ENCODE results near the gene TRIM59.

Gene TRIM59

GRCh38 chr3:160446522-160447056 lies 3.0 kb downstream of the TRIM59 start:
- no peak overlapping the region for H3K27ac ChIP-seq
- TF ChIP-seq CTCF (conservative IDR thresholded peaks at IDR 0.05): no peak

- no peak for TF ChIP-seq CTCF (conservative IDR thresholded peaks at IDR 0.05)
- H3K27ac ChIP-seq: no peak overlapping the region
Measured at GRCh38 chr3:160445854-160446253, 3.7 kb downstream of the TRIM59 start.

- TF ChIP-seq CTCF (conservative IDR thresholded peaks at IDR 0.05): no peak
- H3K27ac ChIP-seq: no peak overlapping the region
Measured at GRCh38 chr3:160444411-160444810, 5.2 kb downstream of the TRIM59 start.

- TF ChIP-seq CTCF (conservative IDR thresholded peaks at IDR 0.05): no peak
- no peak overlapping the region for H3K27ac ChIP-seq
Measured at GRCh38 chr3:160440687-160441086, 8.9 kb downstream of the TRIM59 start.

- no peak overlapping the region for H3K27ac ChIP-seq
- TF ChIP-seq CTCF (conservative IDR thresholded peaks at IDR 0.05): no peak
Measured at GRCh38 chr3:160437083-160437455, 12.5 kb downstream of the TRIM59 start.

- no peak overlapping the region for H3K27ac ChIP-seq
- no peak for TF ChIP-seq CTCF (conservative IDR thresholded peaks at IDR 0.05)
Measured at GRCh38 chr3:160435747-160436146, 13.8 kb downstream of the TRIM59 start.

GRCh38 chr3:160435095-160435494 lies 14.5 kb downstream of the TRIM59 start:
- no peak overlapping the region for H3K27ac ChIP-seq
- no peak for TF ChIP-seq CTCF (conservative IDR thresholded peaks at IDR 0.05)
